NT2/D1 (cell line): Measurements from ENCODE around the gene LGI4.

ENCODE experiments used
- SUZ12 ChIP-seq: IDR thresholded peaks from 2 replicates; pipeline ENCODE4 v1.6.1; 2011; ENCODE audit not compliant: insufficient read length, insufficient read depth; ENCODE audit errors: extremely low read depth
- YY1 ChIP-seq: IDR thresholded peaks from 2 replicates; pipeline ENCODE4 v1.6.1; 2011; ENCODE audit not compliant: insufficient read length, insufficient read depth
- ZNF274 ChIP-seq: IDR thresholded peaks from 2 replicates; pipeline ENCODE4 v1.6.1; 2011; ENCODE audit warnings: mild to moderate bottlenecking, low read depth, low read length

GRCh38 chr19:35149463-35149862 lies 14.6 kb upstream of the LGI4 start:
- TF ChIP-seq YY1, result no peak
- no peak for TF ChIP-seq ZNF274
- TF ChIP-seq SUZ12, result no peak
